K562 (cell line): ENCODE measurements around the gene SATB2.

Source experiments
- ARID2 ChIP-seq: fragments of 450-650 bp; IDR thresholded peaks from 2 replicates; pipeline ENCODE4 v1.6.1; 2017; ENCODE audit warnings: antibody characterized with exemption, mild to moderate bottlenecking
- CTBP1 ChIP-seq: fragments of 450-650 bp; IDR thresholded peaks from 2 replicates; pipeline ENCODE4 v1.6.1; 2016; ENCODE audit warnings: borderline replicate concordance
- FOXJ2 ChIP-seq: fragments of 200-800 bp; sonication (Bioruptor generic); IDR thresholded peaks from 2 replicates; pipeline ENCODE4 v1.6.1; 2016; ENCODE audit warnings: missing genetic modification characterization, missing compliant biosample characterization
- IFI16 ChIP-seq: fragments of 250-450 bp; sonication (Bioruptor Pico); IDR thresholded peaks from 2 replicates; pipeline ENCODE4 v2.1.2; 2022; ENCODE audit warnings: mild to moderate bottlenecking, inconsistent platforms
- POLR2A ChIP-seq: fragments of 450-650 bp; conservative IDR thresholded peaks from 2 replicates; pipeline ENCODE4 v1.6.1; 2016
- POLR2AphosphoS2 ChIP-seq: IDR thresholded peaks from 2 replicates; pipeline ENCODE4 v1.6.1; 2012; ENCODE audit warnings: low read length, improper control_type of control experiment
- RNF2 ChIP-seq: sonication (generic); IDR thresholded peaks from 2 replicates; pipeline ENCODE4 v1.6.1; 2016
- TF ChIP-seq, protein P1 (sequence below), 3 experiments: IDR thresholded peaks in 2 of 3; conservative IDR thresholded peaks in 1 of 3; 2 replicates each; pipeline ENCODE4 v1.5.1; 2011 to 2012; ENCODE audit warnings: low read length in 3 of 3, mild to moderate bottlenecking in 3 of 3, control low read depth in 2 of 3, improper control_type of control experiment in 1 of 3, inconsistent platforms in 1 of 3, low read depth in 1 of 3, mixed read lengths in 1 of 3, moderate library complexity in 1 of 3; ENCODE audit not compliant: insufficient read depth in 2 of 3

DNA sequence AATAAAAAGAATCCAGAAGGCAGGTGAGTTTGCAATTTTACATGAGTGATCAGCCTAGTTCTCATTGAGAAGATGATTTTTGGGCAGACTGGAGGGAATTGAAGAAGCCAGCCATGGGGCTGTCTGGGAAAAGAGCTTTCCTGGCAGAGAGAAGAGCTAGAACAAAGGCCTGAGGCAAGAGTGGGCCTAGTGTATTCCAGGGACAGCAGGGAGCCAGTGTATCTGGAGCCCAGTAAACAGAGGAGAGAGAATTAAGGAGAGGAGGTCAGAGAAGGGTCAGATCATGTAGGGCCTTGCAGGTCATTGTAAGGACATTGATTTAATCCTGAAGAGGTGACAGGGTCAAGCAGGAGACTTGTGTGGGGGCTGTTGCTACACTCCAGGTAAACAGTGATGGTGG lies 195.8 kb downstream of the SATB2 start:
- TF ChIP-seq FOXJ2 (tag), result no peak
- no peak for TF ChIP-seq IFI16 (CRISPR knock-in tag)
- TF ChIP-seq, protein P1, sequence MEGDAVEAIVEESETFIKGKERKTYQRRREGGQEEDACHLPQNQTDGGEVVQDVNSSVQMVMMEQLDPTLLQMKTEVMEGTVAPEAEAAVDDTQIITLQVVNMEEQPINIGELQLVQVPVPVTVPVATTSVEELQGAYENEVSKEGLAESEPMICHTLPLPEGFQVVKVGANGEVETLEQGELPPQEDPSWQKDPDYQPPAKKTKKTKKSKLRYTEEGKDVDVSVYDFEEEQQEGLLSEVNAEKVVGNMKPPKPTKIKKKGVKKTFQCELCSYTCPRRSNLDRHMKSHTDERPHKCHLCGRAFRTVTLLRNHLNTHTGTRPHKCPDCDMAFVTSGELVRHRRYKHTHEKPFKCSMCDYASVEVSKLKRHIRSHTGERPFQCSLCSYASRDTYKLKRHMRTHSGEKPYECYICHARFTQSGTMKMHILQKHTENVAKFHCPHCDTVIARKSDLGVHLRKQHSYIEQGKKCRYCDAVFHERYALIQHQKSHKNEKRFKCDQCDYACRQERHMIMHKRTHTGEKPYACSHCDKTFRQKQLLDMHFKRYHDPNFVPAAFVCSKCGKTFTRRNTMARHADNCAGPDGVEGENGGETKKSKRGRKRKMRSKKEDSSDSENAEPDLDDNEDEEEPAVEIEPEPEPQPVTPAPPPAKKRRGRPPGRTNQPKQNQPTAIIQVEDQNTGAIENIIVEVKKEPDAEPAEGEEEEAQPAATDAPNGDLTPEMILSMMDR (IDR thresholded peaks at IDR 0.05 in 2 of 3, conservative IDR thresholded peaks at IDR 0.05 in 1 of 3; ENCODE audit: insufficient read depth in 2 of 3, low read depth in 1 of 3, low read length in 3 of 3), result no peak
- no peak for TF ChIP-seq POLR2A
- no peak for TF ChIP-seq RNF2
- TF ChIP-seq CTBP1, result no peak
- TF ChIP-seq POLR2AphosphoS2, result no peak
- no peak for TF ChIP-seq ARID2
